Measurements from ENCODE around the gene FCGR3A.
A peak's percentile ranks its signal among the peaks of the same experiment; 100 is the strongest.
"Not testable (repeated sequence)": the region's sequence is repeated elsewhere in the genome, so short reads cannot be mapped to it uniquely, and the experiment has no call there.

The FCGR3A gene

DNA sequence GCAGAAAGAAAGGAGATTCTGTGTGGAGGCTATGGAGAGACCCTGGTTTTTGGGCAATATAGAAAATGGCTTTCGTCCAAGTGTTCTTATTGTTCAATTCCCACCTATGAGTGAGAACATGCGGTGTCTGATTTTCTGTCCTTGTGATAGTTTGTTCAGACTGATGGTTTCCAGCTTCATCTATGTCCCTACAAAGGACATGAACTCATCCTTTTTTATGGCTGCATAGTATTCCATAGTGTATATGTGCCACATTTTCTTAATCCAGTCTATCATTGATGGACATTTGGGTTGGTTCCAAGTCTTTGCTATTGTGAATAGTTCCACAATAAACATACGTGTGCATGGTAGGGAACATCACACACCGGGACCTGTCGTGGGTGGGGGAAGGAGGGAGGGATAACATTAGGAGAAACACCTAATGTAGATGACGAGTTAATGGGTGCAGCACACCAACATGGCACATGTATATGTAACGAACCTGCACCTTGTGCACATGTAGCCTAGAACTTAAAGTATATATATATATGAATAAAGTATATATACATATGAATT lies 10.6 kb downstream of the FCGR3A start:
- ChIA-PET CTCF (interaction anchor here (0.9 to 1.1 kb wide), 2 partner anchors 8 to 201 kb away, joined by 3 to 5 read pairs; no protein-coding TSS in a partner anchor), POLR2A (interaction anchor here (0.6 kb wide), 1 partner anchor 136 kb away, joined by 4 read pairs; no protein-coding TSS in a partner anchor)
- not testable (repeated sequence) for DNase-seq (ENCODE audit: extremely low spot score)

DNA sequence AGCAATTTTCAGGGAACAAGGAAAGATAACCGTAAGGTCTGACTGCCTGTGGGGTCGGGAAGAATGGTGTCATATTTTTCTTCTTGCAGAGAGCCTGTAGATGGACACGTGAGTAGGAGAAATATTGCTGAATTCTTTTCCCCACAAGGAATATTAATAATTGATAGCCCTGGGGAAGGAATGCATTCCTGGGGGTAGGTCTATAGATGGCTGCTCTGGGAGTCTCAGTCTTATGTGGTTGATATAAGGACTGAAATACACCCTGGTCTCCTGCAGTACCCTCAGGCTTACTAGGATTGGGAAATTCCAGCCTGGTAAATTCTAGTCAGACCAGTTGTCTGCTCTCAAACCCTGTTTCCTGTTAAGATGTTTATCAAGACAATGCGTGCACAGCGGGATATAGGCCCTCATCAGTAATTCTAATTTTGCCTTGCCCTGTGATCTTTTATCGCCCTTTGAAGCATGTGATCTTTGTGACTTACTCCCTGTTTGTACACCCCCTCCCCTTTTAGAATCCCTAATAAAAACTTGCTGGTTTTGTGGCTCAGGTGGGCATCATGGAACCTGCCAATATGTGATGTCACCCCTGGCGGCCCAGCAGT lies 12.4 kb downstream of the FCGR3A start:
- CTCF ChIA-PET; POLR2A ChIA-PET; DNase-seq (ENCODE audit: extremely low spot score): not testable (repeated sequence)

DNA sequence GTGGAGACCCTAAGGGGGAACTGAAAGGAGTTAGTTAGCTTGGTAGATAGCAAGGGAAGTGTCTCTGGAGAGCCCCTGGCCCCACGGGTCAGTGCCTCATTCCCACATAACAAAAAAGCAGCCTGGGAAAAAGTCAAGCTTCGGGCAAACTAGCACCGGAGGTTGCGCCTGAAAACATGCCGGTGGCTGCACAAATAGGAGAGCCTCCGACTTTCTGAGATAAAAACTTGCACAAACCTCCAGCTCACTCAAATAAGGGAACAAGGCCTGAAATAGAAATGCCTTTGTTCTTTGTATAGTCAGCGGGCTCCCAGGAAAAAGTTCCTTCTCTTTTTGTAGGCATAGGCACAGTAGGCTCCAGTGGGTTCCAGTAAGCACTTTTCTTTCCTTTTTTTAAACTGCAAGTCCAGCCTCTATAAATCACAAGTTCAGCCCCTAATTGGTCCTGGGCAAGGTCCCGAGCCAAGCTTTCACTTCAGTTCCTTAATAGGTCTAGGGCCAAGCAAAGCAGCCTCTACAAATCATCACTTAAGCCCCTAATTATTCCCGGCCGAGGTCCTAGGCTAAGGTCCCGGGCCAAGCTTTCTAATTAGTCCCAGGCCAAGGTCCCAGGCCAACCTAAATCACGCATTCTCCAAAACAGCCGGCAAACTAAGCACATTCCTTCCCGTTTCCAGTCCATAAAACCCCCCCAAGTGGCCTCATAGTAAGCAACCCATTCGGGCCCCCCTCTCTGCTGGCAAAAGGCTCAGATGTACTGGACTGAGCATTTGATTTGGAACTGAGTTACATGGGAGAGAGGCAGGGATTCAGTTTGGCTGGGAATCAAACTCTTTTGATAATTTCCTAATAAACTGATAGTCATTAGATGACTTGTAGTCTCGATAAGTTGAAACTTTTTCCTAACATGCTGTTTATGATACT lies 16.7 kb downstream of the FCGR3A start:
- POLR2A ChIA-PET; DNase-seq (ENCODE audit: extremely low spot score): not testable (repeated sequence)
- CTCF ChIA-PET: interaction anchor here (1.4 to 3.0 kb wide), 3 partner anchors 45 to 209 kb away, joined by 4 to 14 read pairs (median 7); no protein-coding TSS in a partner anchor

DNA sequence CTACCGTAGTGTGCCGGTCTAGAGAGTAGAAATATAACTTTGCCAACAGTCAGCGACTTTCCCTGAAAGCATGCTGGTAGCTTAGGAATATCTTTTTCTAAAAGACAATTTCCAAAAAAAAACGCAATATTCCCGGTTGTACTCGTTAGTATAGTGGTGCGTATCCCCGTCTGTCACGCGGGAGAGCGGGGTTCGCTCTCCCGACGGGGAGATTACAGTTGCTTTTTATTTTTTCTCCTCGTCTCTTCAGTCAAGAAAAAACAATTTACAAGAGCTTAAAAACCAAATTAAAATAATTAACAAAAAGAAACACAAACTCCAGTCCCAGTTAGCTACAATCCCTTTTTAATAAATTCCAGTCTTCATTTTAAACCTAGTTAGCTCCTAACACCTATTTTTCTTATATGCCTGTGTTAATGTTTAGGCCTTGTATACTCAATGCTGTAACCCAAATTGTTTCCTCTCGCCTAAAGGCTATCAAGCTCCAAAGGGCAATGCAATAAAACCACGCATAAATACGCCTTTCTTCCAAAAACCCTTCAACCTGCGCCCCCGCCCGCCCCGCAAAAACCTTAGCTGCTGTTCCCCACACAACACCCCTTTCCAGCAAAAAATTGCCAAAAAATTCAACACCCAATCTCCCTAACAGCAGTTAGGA lies 17.5 kb downstream of the FCGR3A start:
- DNase-seq (ENCODE audit: extremely low spot score): no peak
- CTCF ChIA-PET: interaction anchor here (0.7 to 3.0 kb wide), 5 partner anchors 36 to 209 kb away, joined by 3 to 14 read pairs (median 4); no protein-coding TSS in a partner anchor
- POLR2A ChIA-PET: no interaction called here
- TF ChIP-seq, protein P1, sequence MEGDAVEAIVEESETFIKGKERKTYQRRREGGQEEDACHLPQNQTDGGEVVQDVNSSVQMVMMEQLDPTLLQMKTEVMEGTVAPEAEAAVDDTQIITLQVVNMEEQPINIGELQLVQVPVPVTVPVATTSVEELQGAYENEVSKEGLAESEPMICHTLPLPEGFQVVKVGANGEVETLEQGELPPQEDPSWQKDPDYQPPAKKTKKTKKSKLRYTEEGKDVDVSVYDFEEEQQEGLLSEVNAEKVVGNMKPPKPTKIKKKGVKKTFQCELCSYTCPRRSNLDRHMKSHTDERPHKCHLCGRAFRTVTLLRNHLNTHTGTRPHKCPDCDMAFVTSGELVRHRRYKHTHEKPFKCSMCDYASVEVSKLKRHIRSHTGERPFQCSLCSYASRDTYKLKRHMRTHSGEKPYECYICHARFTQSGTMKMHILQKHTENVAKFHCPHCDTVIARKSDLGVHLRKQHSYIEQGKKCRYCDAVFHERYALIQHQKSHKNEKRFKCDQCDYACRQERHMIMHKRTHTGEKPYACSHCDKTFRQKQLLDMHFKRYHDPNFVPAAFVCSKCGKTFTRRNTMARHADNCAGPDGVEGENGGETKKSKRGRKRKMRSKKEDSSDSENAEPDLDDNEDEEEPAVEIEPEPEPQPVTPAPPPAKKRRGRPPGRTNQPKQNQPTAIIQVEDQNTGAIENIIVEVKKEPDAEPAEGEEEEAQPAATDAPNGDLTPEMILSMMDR (IDR thresholded peaks at IDR 0.05; ENCODE audit: control extremely low read depth, extremely low read depth, low read depth, missing control alignments): no peak

DNA sequence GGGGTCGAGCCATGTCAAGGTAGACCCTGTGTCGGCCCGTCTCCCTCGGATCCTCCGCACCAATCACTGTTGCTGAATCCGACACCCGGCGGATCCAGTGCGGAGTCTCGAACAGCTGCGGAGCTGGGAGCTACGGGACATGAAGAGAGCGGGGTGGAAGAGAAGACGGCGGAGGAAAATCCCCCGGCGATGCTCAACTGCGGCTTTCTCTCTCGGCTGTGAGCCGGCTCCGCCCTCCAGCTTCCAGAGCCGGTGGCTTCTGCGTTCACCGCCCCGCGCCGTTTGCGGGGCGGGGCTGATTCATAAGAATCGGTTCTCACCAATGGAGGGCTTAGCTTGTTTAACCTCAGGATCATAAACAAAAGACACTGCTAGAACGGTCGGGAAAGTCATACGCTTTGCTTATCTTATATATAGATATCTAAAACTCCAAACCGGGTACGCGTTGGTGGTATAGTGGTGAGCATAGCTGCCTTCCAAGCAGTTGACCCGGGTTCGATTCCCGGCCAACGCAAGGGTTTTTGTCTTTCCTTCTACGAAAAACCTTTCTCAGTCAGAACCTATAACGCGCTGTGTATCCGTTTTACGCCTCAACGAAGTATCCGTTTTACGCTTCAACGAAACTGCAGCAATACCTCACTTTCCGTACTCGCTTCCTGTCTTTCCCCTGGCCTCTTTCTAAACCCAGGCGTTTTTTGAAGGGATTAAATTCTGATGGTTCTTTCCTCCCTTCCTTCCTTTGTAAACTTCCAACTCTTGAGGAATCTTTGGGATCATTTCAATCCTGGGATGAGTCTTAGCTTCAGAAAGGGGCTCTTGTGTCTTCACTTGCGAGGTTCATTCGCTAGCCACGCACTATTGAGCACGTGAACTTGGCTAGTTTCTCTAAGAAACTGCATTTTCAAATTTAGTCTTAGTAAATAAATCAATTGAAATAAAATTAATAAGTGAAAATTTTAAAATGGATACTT lies 18.7 kb downstream of the FCGR3A start:
- CTCF ChIA-PET: interaction anchor here (0.8 to 3.0 kb wide), 5 partner anchors 9 to 211 kb away, joined by 3 to 14 read pairs (median 3); no protein-coding TSS in a partner anchor
- DNase-seq (ENCODE audit: extremely low spot score): peak; percentile 66
- POLR2A ChIA-PET: not testable (repeated sequence)

DNA sequence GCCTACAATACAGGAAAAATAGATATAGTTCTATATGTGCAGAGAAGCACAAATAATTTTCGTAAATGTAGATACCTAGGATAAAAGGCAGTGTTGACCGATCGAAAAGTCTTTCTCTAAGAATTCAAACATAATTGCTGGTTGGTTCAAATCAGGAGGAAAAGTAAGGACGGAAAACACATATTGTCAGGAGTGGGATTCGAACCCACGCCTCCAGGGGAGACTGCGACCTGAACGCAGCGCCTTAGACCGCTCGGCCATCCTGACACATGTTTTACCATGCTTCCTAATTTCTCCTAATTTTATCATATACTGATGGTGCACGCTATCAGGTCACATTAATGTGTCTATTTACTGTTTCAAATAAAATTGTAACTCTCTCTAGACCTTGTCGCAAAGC lies 19.5 kb downstream of the FCGR3A start:
- POLR2A ChIA-PET; DNase-seq (ENCODE audit: extremely low spot score): not testable (repeated sequence)
- CTCF ChIA-PET: interaction anchor here (0.8 to 3.0 kb wide), 4 partner anchors 10 to 211 kb away, joined by 3 to 14 read pairs (median 3); no protein-coding TSS in a partner anchor

DNA sequence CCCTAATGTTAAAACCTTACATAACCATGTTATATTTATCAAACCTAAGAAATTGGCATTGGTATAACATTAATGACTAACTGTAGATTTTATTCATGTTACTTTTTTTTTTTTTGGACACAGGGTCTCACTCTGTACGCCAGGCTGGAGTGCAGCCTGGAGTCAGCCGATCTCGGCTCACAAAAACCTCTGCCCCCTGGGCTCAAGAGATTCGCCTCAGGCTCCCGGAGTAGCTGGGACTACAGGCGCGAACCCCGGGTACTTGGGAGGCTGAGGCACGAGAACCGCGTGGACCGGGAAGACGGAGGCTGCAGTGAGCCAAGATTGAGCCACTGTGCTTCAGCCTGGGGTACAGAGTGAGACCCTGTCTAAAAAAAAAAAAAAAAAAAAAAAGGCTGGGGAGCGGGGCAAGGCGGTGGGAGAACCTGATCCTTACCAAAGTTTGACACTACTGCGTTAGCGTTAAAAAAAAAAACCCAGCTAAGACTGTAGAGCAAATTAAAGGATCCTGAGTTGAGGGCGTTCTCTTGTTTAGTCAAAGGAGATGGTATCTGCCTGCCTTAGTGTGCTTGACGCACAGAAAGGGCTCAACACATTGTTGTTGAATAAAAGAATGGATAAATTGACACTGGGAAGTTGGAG lies 20.0 kb downstream of the FCGR3A start:
- POLR2A ChIA-PET; DNase-seq (ENCODE audit: extremely low spot score); CTCF ChIA-PET: not testable (repeated sequence)

DNA sequence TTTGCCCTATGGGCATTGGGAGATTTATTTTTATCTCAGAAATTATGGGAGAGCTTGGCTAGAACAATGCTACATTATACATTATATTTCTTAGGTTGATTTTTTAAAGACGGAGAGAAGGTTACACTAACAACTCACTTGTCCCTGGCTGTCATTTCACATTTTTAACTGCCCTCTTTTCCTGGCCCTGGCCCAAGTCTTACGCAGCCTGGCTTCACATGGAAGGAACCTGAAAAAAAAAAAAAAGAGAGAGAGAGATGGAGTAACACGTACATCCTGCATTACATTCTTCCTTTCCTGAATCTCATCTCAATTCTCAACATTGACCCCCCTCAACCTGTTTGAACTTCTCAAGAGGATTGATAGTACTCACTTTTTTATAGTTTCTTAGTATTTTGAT lies 21.1 kb downstream of the FCGR3A start:
- POLR2A ChIA-PET; CTCF ChIA-PET; DNase-seq (ENCODE audit: extremely low spot score): not testable (repeated sequence)

DNA sequence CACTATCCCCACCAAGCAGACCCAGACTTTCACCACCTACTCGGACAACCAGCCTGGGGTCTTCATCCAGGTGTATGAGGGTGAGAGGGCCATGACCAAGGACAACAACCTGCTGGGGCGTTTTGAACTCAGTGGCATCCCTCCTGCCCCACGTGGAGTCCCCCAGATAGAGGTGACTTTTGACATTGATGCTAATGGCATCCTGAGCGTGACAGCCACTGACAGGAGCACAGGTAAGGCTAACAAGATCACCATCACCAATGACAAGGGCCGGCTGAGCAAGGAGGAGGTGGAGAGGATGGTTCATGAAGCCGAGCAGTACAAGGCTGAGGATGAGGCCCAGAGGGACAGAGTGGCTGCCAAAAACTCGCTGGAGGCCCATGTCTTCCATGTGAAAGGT lies 23.7 kb downstream of the FCGR3A start:
- DNase-seq (ENCODE audit: extremely low spot score); CTCF ChIA-PET; POLR2A ChIA-PET: not testable (repeated sequence)

DNA sequence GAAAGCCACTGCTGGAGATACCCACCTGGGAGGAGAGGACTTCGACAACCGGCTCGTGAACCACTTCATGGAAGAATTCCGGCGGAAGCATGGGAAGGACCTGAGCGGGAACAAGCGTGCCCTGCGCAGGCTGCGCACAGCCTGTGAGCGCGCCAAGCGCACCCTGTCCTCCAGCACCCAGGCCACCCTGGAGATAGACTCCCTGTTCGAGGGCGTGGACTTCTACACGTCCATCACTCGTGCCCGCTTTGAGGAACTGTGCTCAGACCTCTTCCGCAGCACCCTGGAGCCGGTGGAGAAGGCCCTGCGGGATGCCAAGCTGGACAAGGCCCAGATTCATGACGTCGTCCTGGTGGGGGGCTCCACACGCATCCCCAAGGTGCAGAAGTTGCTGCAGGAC lies 24.3 kb downstream of the FCGR3A start:
- POLR2A ChIA-PET; CTCF ChIA-PET; DNase-seq (ENCODE audit: extremely low spot score): not testable (repeated sequence)

DNA sequence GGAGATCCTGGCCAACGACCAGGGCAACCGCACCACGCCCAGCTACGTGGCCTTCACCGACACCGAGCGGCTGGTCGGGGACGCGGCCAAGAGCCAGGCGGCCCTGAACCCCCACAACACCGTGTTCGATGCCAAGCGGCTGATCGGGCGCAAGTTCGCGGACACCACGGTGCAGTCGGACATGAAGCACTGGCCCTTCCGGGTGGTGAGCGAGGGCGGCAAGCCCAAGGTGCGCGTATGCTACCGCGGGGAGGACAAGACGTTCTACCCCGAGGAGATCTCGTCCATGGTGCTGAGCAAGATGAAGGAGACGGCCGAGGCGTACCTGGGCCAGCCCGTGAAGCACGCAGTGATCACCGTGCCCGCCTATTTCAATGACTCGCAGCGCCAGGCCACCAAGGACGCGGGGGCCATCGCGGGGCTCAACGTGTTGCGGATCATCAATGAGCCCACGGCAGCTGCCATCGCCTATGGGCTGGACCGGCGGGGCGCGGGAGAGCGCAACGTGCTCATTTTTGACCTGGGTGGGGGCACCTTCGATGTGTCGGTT lies 24.8 kb downstream of the FCGR3A start:
- DNase-seq (ENCODE audit: extremely low spot score); POLR2A ChIA-PET: not testable (repeated sequence)
- CTCF ChIA-PET: interaction anchor here (0.8 to 1.6 kb wide), 2 partner anchors 37 to 214 kb away, joined by 3 read pairs; no protein-coding TSS in a partner anchor

DNA sequence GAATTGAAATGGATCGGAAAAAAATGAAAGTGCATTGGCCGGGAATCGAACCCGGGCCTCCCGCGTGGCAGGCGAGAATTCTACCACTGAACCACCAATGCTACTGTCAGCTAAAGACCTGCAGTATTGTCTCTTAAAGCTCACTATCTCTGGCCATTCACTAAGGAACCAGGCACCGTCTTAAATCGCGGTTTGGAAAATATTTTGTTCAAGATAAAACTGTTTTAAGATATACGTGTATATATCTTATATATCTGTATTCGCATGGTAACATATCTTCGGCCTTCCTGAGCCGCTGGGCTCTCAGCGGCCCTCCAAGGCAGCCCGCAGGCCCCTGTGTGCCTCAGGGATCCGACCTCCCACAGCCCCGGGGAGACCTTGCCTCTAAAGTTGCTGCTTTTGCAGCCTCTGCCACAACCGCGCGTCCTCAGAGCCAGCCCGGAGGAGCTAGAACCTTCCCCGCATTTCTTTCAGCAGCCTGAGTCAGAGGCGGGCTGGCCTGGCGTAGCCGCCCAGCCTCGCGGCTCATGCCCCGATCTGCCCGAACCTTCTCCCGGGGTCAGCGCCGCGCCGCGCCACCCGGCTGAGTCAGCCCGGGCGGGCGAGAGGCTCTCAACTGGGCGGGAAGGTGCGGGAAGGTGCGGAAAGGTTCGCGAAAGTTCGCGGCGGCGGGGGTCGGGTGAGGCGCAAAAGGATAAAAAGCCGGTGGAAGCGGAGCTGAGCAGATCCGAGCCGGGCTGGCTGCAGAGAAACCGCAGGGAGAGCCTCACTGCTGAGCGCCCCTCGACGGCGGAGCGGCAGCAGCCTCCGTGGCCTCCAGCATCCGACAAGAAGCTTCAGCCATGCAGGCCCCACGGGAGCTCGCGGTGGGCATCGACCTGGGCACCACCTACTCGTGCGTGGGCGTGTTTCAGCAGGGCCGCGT lies 25.5 kb downstream of the FCGR3A start, which contains the start of gene HSPA6:
Gene HSPA6 (plus strand): TSS at position 724 of the 925 bp plus-strand sequence. CDS start 119 bp downstream, at position 843.
- POLR2A ChIA-PET: interaction anchor here (0.6 kb wide), 1 partner anchor 215 kb away, joined by 4 read pairs; no protein-coding TSS in a partner anchor
- CTCF ChIA-PET: interaction anchor here (0.8 to 1.6 kb wide), 3 partner anchors 37 to 214 kb away, joined by 3 read pairs; no protein-coding TSS in a partner anchor
- DNase-seq (ENCODE audit: extremely low spot score): peak; percentile 63

DNA sequence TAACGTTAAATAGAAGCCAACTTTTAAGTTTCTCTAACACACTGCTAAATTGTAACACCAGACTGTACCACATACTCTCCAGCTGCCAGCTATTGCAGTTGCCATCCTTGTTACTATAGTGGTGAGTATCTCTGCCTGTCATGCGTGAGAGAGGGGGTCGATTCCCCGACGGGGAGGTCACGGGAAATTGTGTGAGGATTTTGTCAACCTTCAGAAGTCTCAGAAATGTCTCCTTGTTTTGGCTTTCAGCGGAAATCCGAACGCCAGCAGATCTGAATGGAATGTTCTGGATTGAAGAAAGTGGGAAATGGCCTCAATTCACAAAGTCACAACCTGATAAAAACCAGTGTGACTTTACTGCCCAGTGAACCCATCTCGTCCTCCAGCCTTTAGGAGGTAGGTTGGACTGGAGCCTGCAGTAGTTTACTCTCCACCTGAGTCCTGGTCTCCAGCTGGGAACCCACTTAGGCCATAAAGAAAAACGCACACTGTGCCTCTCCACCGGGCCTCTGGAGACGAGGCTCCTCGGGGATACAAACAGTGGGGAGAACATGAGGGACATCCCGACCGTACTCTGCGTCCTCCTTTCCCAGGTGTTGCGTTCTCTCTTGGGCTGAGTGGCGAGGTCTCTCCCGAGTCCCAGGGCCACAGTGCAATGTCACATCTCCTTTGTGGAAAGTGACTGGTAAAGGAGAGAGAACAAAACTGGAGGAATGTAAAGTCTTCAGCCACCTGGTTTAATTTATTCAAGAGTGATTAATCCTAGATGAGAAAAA lies 26.4 kb downstream of the FCGR3A start:
- ChIA-PET CTCF (interaction anchor here (1.0 to 1.6 kb wide), 2 partner anchors 36 to 41 kb away, joined by 3 read pairs; no protein-coding TSS in a partner anchor), POLR2A (interaction anchor here (0.6 kb wide), 1 partner anchor 216 kb away, joined by 4 read pairs; no protein-coding TSS in a partner anchor)
- DNase-seq (ENCODE audit: extremely low spot score): not testable (repeated sequence)
